Caco-2 (cell line): Measurements from ENCODE around the gene ZNF790. TPM values are rescaled to one million over a fixed set of nuclear protein-coding genes. Genes with fewer than 3 reads are reported as not detected.

Source experiments
- BruUV-seq: library from RNA; stranded (reverse); fragments of 400-500 nt; replicated peaks from 2 replicates; lab custom pipeline; 2021; lab: Mats Ljungman, UMichigan
- CTCF ChIA-PET: fragments of 300-600 bp; sonication (Branson Sonifier 250); formaldehyde crosslinking; loops from one replicate; lab custom pipeline; 2022; ENCODE audit warnings: antibody characterized with exemption; lab: Charles Lee
- POLR2A ChIA-PET: fragments of 300-600 bp; sonication (Branson Sonifier 250); formaldehyde crosslinking; loops from one replicate; lab custom pipeline; 2022; ENCODE audit warnings: antibody characterized with exemption; lab: Charles Lee
- DNase-seq, 2 experiments: peaks; one replicate each; pipeline versions ENCODE4 v3.0.0 to v3.0.0-alpha.2; 2020 to 2022
- H3K27me3 ChIP-seq: replicated peaks from 2 replicates; pipeline ENCODE4 v1.6.0; 2011; ENCODE audit warnings: low read length; ENCODE audit not compliant: control insufficient read depth, insufficient read depth
- H3K36me3 ChIP-seq: 2 replicates; pipeline ENCODE4 v1.5.1; 2011; ENCODE audit warnings: low read length; ENCODE audit not compliant: control insufficient read depth, insufficient read depth
- H3K4me1 ChIP-seq: fragments of 250-450 bp; sonication (Bioruptor Pico); 2 replicates; pipeline ENCODE4 v1.5.1; 2020; ENCODE audit warnings: mild to moderate bottlenecking
- H3K4me3 ChIP-seq: 2 replicates; pipeline ENCODE4 v1.5.1; 2011; ENCODE audit warnings: low read depth, mild to moderate bottlenecking, control low read depth, low read length
- H3K9me3 ChIP-seq: fragments of 250-450 bp; sonication (Bioruptor Pico); 2 replicates; pipeline ENCODE4 v1.5.1; 2020; ENCODE audit warnings: mild to moderate bottlenecking, moderate library complexity
- H3K27ac Mint-ChIP-seq: one replicate; pipeline ENCODE4 v1.8.0; 2022; ENCODE audit warnings: mixed read lengths; ENCODE audit not compliant: unreplicated experiment
- H3K27me3 Mint-ChIP-seq: one replicate; pipeline ENCODE4 v1.8.0; 2022; ENCODE audit warnings: mixed read lengths; ENCODE audit not compliant: insufficient read depth, unreplicated experiment
- H3K36me3 Mint-ChIP-seq: one replicate; pipeline ENCODE4 v1.8.0; 2022; ENCODE audit warnings: mild to moderate bottlenecking, mixed read lengths; ENCODE audit not compliant: insufficient read depth, unreplicated experiment
- H3K4me1 Mint-ChIP-seq: one replicate; pipeline ENCODE4 v1.8.0; 2022; ENCODE audit warnings: low read depth, mixed read lengths; ENCODE audit not compliant: unreplicated experiment
- H3K4me3 Mint-ChIP-seq: one replicate; pipeline ENCODE4 v1.8.0; 2022; ENCODE audit warnings: mild to moderate bottlenecking, moderate library complexity, mixed read lengths; ENCODE audit not compliant: unreplicated experiment
- H3K9me3 Mint-ChIP-seq: one replicate; pipeline ENCODE4 v1.8.0; 2022; ENCODE audit warnings: mixed read lengths; ENCODE audit not compliant: unreplicated experiment
- CTCF ChIP-seq, 2 experiments: fragments of 200-600 bp in 1 of 2; IDR thresholded peaks; 1 replicate in 1 of 2; 2 replicates in 1 of 2; pipeline versions ENCODE4 v1.5.1 to v1.8.0; 2011 to 2022; ENCODE audit warnings: antibody characterized with exemption in 1 of 2, control low read depth in 1 of 2, inconsistent platforms in 1 of 2, low read depth in 1 of 2, low read length in 1 of 2, mild to moderate bottlenecking in 1 of 2, moderate library complexity in 1 of 2; ENCODE audit not compliant: insufficient read depth in 1 of 2, severe bottlenecking in 1 of 2, unreplicated experiment in 1 of 2
- intact Hi-C: fragments of 100-400 bp; cut with micrococcal nuclease; formaldehyde crosslinking; loops from one replicate; pipeline ENCODE4 v1.10.0; 2022; ENCODE audit not compliant: unreplicated experiment
- total RNA-seq: library from RNA; stranded (reverse); gene quantifications from 2 replicates; pipeline ENCODE4 v1.2.3, GENCODE V29; 2022

Gene ZNF790
- total RNA-seq, 1 experiment from 2014 or later: 0.20 TPM

- H3K27me3 Mint-ChIP-seq: no peaks in the 10 kb centered on the region
- peaks cover 39% of the 10 kb centered on the region for H3K36me3 Mint-ChIP-seq
- Histone ChIP-seq H3K36me3 (no peaks in the 10 kb centered on the region), H3K9me3 (peaks cover 21% of the 10 kb centered on the region), H3K4me1 (no peaks in the 10 kb centered on the region), H3K27me3 (no peaks in the 10 kb centered on the region), H3K4me3 (peak overlapping the region; percentile 66)
- ChIA-PET POLR2A (no interaction called here), CTCF (no interaction called here)
- H3K9me3 Mint-ChIP-seq: peaks cover 33% of the 10 kb centered on the region
- peak; percentile 61 to 79 for DNase-seq
- H3K4me3 Mint-ChIP-seq: peak overlapping the region; percentile 96
- H3K27ac Mint-ChIP-seq: peak overlapping the region; percentile 88
- intact Hi-C loops: loop anchor here (5.0 to 10.0 kb wide), 5 partner anchors 84 to 284 kb away; partner anchors contain the start of genes ZNF260, ZNF461, ZNF529 and ZNF566
- H3K4me1 Mint-ChIP-seq: peaks cover 17% of the 10 kb centered on the region
- TF ChIP-seq CTCF (IDR thresholded peaks at IDR 0.05; ENCODE audit: insufficient read depth in 1 of 2, low read depth in 1 of 2, low read length in 1 of 2, severe bottlenecking in 1 of 2, unreplicated experiment in 1 of 2): no peak
- BruUV-seq: TSS peak; percentile 99
Measured at GRCh38 chr19:36771261-36772231, 66.6 kb downstream of the ZNF790 start.

Other genes starting within 250 kb of the ZNF790 start
- gene ZNF382, start 233.1 kb downstream of the ZNF790 start, total RNA-seq: 0.12 and 0.50 TPM in 2 replicates
- gene ZNF461, start 171.6 kb downstream of the ZNF790 start, total RNA-seq: 6.5 and 8.5 TPM in 2 replicates
- gene ZNF567, start 150.8 kb downstream of the ZNF790 start, total RNA-seq: 8.6 and 9.0 TPM in 2 replicates
- 7.2 and 7.8 TPM in 2 replicates for gene ZNF850, start 65.6 kb downstream of the ZNF790 start, total RNA-seq
- 0.23 and 0.32 TPM in 2 replicates for gene ZNF345, start 12.5 kb upstream of the ZNF790 start, total RNA-seq
- gene ZNF829, start 77.9 kb upstream of the ZNF790 start, total RNA-seq: not detected in 2 replicates
- gene ZNF568, start 77.9 kb upstream of the ZNF790 start, total RNA-seq: not detected in 2 replicates
- 3.2 and 3.3 TPM in 2 replicates for gene ZNF420, start 240.0 kb upstream of the ZNF790 start, total RNA-seq